WI38 (cell line): ENCODE measurements around the gene MTFR1L.

ENCODE experiments used
- H3K4me3 ChIP-seq: 2 replicates; pipeline ENCODE4 v1.5.1; 2011; ENCODE audit warnings: low read depth, mild to moderate bottlenecking, control low read depth, low read length
- CTCF ChIP-seq: IDR thresholded peaks from 2 replicates; pipeline ENCODE4 v1.5.1; 2012; ENCODE audit warnings: low read depth, mild to moderate bottlenecking, control low read depth, low read length

MTFR1L gene

GRCh38 chr1:25774206-25774803 lies 45.4 kb upstream of the MTFR1L start:
- H3K4me3 ChIP-seq = no peak overlapping the region
- TF ChIP-seq CTCF = no peak

GRCh38 chr1:25774921-25775771 lies 44.6 kb upstream of the MTFR1L start:
- TF ChIP-seq CTCF = no peak
- no peak overlapping the region for H3K4me3 ChIP-seq

- no peak for TF ChIP-seq CTCF
- no peak overlapping the region for H3K4me3 ChIP-seq
Observed at GRCh38 chr1:25779388-25779787, 40.4 kb upstream of the MTFR1L start.

GRCh38 chr1:25779894-25780293 lies 39.9 kb upstream of the MTFR1L start:
- no peak overlapping the region for H3K4me3 ChIP-seq
- no peak for TF ChIP-seq CTCF

- no peak for TF ChIP-seq CTCF
- H3K4me3 ChIP-seq = no peak overlapping the region
Observed at GRCh38 chr1:25780318-25781129, 39.2 kb upstream of the MTFR1L start.

- H3K4me3 ChIP-seq = no peak overlapping the region
- no peak for TF ChIP-seq CTCF
Observed at GRCh38 chr1:25781130-25781433, 38.7 kb upstream of the MTFR1L start.
